ENCODE measurements around the gene USP37. TPM values are rescaled to one million over a fixed set of nuclear protein-coding genes. Genes with fewer than 3 reads are reported as not detected.
A peak's percentile ranks its signal among the peaks of the same experiment; 100 is the strongest.

USP37 gene
- total and polyA plus RNA-seq, 2 of the 4 experiments (the other 2 are of a cell fraction), result 1.6 to 6.5 TPM

GRCh38 chr2:218407717-218408116 lies 160.4 kb downstream of the USP37 start:
- no peaks in the 10 kb centered on the region for H3K9me3 ChIP-seq (ENCODE audit: control insufficient read depth, insufficient read depth, low read length)
- H3K14ac ChIP-seq (replicated peaks; ENCODE audit: low read depth, low read length), result no peak overlapping the region
- peak overlapping the region; percentile 79 to 97; a peak in 2 of 4 replicates for H4K8ac ChIP-seq (ENCODE audit: low read depth in 2 of 2, low read length in 2 of 2)
- no TSS peak for BruUV-seq (replicated peaks)
- peaks cover 0 to 15% of the 10 kb centered on the region in 2 experiments; a peak in 2 of 4 replicates for H3K79me1 ChIP-seq (ENCODE audit: low read depth in 1 of 2, low read length in 2 of 2)
- ATAC-seq (ENCODE audit: low read depth) (no peak), DNase-seq (no peak)
- no peaks in the 10 kb centered on the region for H4K20me1 ChIP-seq (ENCODE audit: insufficient read depth, low read length)
- H3K23ac ChIP-seq (ENCODE audit: low read depth, low read length), result no peak overlapping the region
- H3K36me3 ChIP-seq (ENCODE audit: control insufficient read depth, insufficient read depth, low read length), result peaks cover 15% of the 10 kb centered on the region
- H3K56ac ChIP-seq (ENCODE audit: extremely low read depth, insufficient read depth, low read length), result no peak overlapping the region
- no peak overlapping the region for H4K91ac ChIP-seq (ENCODE audit: insufficient read depth, low read depth, low read length)
- H3K9me1 ChIP-seq (ENCODE audit: insufficient read depth, low read length), result peaks cover 4% of the 10 kb centered on the region; the same call in 1 of the 2 replicates
- no peak overlapping the region for H3K18ac ChIP-seq (ENCODE audit: low read depth, low read length)
- in situ Hi-C loops (cut with MboI; ENCODE audit: low sequenced_read_pairs) (loop anchor here (5.0 to 10.0 kb wide), 2 partner anchors 55 to 247 kb away; partner anchors contain the start of genes BCS1L and ZNF142), dilution Hi-C loops (cut with HindIII; ENCODE audit: low sequenced_read_pairs, unreplicated experiment) (no loop called here), intact Hi-C loops (cut with micrococcal nuclease) (no loop called here)
- ChIA-PET POLR2A (ENCODE audit: unreplicated experiment) (interaction anchor here (0.6 kb wide), 1 partner anchor 251 kb away, joined by 9 read pairs; no protein-coding TSS in a partner anchor), CTCF (no interaction called here)
- H3K4me2 ChIP-seq (ENCODE audit: low read depth, low read length), result no peak overlapping the region
- no peak overlapping the region for H2BK120ac ChIP-seq (ENCODE audit: low read depth, low read length)
- H2AK5ac ChIP-seq (ENCODE audit: low read depth, low read length), result no peak overlapping the region
- no peak overlapping the region for H3K9ac ChIP-seq (ENCODE audit: low read depth, low read length)
- H3K27ac ChIP-seq (ENCODE audit: insufficient read depth, low read length), result no peak overlapping the region
- H2AK9ac ChIP-seq (replicated peaks; ENCODE audit: low read depth, low read length, poor library complexity), result no peak overlapping the region
- no peak overlapping the region for H3K4ac ChIP-seq (ENCODE audit: low read depth, low read length)
- H2BK15ac ChIP-seq (ENCODE audit: low read depth, low read length), result no peak overlapping the region
- TF ChIP-seq FOS (IDR thresholded peaks at IDR 0.05; ENCODE audit: low read depth, low read length) (no peak), MXI1 (IDR thresholded peaks at IDR 0.05; ENCODE audit: borderline replicate concordance, low read depth, low read length) (no peak), CEBPB (IDR thresholded peaks at IDR 0.05; ENCODE audit: low read depth, low read length) (no peak), MAZ (IDR thresholded peaks at IDR 0.05; ENCODE audit: borderline replicate concordance, low read depth, low read length) (no peak), POLR2A (IDR thresholded peaks at IDR 0.05; ENCODE audit: low read depth, low read length) (no peak), BHLHE40 (IDR thresholded peaks at IDR 0.05; ENCODE audit: low read depth, low read length) (no peak), CTCF (conservative IDR thresholded peaks at IDR 0.05; ENCODE audit: low read depth, low read length) (no peak), RFX5 (IDR thresholded peaks at IDR 0.05; ENCODE audit: low read depth, low read length) (no peak), SMC3 (IDR thresholded peaks at IDR 0.05; ENCODE audit: low read depth, low read length) (no peak), NFE2L2 (IDR thresholded peaks at IDR 0.05; ENCODE audit: low read depth, low read length) (no peak), RAD21 (IDR thresholded peaks at IDR 0.05; ENCODE audit: low read length) (no peak), MAFK (IDR thresholded peaks at IDR 0.05; ENCODE audit: low read depth, low read length) (no peak), RCOR1 (IDR thresholded peaks at IDR 0.05; ENCODE audit: insufficient replicate concordance, low read length) (no peak), CHD1 (IDR thresholded peaks at IDR 0.05; ENCODE audit: low read depth, low read length) (no peak)
- TF ChIP-seq, protein P1, sequence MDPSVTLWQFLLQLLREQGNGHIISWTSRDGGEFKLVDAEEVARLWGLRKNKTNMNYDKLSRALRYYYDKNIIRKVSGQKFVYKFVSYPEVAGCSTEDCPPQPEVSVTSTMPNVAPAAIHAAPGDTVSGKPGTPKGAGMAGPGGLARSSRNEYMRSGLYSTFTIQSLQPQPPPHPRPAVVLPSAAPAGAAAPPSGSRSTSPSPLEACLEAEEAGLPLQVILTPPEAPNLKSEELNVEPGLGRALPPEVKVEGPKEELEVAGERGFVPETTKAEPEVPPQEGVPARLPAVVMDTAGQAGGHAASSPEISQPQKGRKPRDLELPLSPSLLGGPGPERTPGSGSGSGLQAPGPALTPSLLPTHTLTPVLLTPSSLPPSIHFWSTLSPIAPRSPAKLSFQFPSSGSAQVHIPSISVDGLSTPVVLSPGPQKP (IDR thresholded peaks at IDR 0.05; ENCODE audit: borderline replicate concordance, low read depth, low read length), result no peak
- TF ChIP-seq, protein P2, sequence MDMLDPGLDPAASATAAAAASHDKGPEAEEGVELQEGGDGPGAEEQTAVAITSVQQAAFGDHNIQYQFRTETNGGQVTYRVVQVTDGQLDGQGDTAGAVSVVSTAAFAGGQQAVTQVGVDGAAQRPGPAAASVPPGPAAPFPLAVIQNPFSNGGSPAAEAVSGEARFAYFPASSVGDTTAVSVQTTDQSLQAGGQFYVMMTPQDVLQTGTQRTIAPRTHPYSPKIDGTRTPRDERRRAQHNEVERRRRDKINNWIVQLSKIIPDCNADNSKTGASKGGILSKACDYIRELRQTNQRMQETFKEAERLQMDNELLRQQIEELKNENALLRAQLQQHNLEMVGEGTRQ (IDR thresholded peaks at IDR 0.05; ENCODE audit: low read depth, low read length), result no peak
- no peaks in the 10 kb centered on the region for H3K27me3 ChIP-seq (ENCODE audit: control insufficient read depth, insufficient read depth, low read length)
- WGBS, 2 experiments (ENCODE audit: extremely low coverage in 2 of 2, insufficient read length in 1 of 2), result 79% methylated on average over 3 of the region's 8 CpGs; no CpG with 5 or more reads in 1 of the 2 experiments
- no peak overlapping the region for H2BK5ac ChIP-seq (ENCODE audit: low read depth, low read length, poor library complexity, severe bottlenecking)
- H2BK20ac ChIP-seq (ENCODE audit: low read depth, low read length), result no peak overlapping the region
- H3K4me1 ChIP-seq (ENCODE audit: control insufficient read depth, insufficient read depth, low read length), result peaks cover 17% of the 10 kb centered on the region
- H4K5ac ChIP-seq (ENCODE audit: low read depth, low read length), result no peak overlapping the region; the same call in 1 of the 2 replicates
- H2AFZ ChIP-seq (replicated peaks; ENCODE audit: low read length, poor library complexity), result no peak overlapping the region
- no peak overlapping the region for H3K4me3 ChIP-seq (ENCODE audit: insufficient read depth, low read depth, low read length)

All from IMR-90 (cell line).